HG03097 (cell line): ENCODE measurements around the gene FBXO15.

Experiments
- ATAC-seq: cut with Tn5 transposase; IDR thresholded peaks from one replicate; pipeline ENCODE4 v1.9.1; 2021; ENCODE audit not compliant: unreplicated experiment, low FRiP score

FBXO15 gene

GRCh38 chr18:74066018-74066417 lies 81.6 kb downstream of the FBXO15 start:
- no peak for ATAC-seq

- no peak for ATAC-seq
These were observed 82.3 kb downstream of the FBXO15 start for GRCh38 chr18:74065366-74065765.

- no peak for ATAC-seq
These were observed 83.1 kb downstream of the FBXO15 start for GRCh38 chr18:74064510-74064909.

- ATAC-seq, result no peak
These were observed 84.1 kb downstream of the FBXO15 start for GRCh38 chr18:74063557-74063956.

- ATAC-seq, result no peak
These were observed 84.6 kb downstream of the FBXO15 start for GRCh38 chr18:74063023-74063422.

GRCh38 chr18:74062037-74062436 lies 85.6 kb downstream of the FBXO15 start:
- ATAC-seq, result no peak

- ATAC-seq, result no peak
These were observed 87.1 kb downstream of the FBXO15 start for GRCh38 chr18:74060579-74060978.

- no peak for ATAC-seq
These were observed 96.8 kb downstream of the FBXO15 start for GRCh38 chr18:74050807-74051206.

- no peak for ATAC-seq
These were observed 106.9 kb downstream of the FBXO15 start for GRCh38 chr18:74040459-74041332.

GRCh38 chr18:74040008-74040407 lies 107.6 kb downstream of the FBXO15 start:
- no peak for ATAC-seq

GRCh38 chr18:74029161-74029560 lies 118.5 kb downstream of the FBXO15 start:
- no peak for ATAC-seq
